Measurements from ENCODE around the gene MSH5.

DNA sequence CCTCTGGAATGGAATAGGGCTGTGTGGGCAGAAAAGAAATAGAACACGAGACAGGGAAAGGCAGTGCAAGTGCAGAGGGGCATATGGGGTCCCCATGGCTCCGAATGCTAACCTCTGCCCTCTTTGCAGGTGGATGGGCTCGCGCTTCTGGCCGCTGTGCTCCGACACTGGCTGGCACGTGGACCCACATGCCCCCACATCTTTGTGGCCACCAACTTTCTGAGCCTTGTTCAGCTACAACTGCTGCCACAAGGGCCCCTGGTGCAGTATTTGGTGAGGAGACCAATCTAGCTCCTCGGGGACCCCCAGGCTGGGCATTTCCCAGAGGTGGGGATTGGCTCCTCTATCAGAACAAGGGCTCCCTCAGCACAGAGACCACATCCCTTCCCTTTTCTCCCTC, 21.5 kb downstream of the MSH5 start:
- TF ChIP-seq, protein P1, sequence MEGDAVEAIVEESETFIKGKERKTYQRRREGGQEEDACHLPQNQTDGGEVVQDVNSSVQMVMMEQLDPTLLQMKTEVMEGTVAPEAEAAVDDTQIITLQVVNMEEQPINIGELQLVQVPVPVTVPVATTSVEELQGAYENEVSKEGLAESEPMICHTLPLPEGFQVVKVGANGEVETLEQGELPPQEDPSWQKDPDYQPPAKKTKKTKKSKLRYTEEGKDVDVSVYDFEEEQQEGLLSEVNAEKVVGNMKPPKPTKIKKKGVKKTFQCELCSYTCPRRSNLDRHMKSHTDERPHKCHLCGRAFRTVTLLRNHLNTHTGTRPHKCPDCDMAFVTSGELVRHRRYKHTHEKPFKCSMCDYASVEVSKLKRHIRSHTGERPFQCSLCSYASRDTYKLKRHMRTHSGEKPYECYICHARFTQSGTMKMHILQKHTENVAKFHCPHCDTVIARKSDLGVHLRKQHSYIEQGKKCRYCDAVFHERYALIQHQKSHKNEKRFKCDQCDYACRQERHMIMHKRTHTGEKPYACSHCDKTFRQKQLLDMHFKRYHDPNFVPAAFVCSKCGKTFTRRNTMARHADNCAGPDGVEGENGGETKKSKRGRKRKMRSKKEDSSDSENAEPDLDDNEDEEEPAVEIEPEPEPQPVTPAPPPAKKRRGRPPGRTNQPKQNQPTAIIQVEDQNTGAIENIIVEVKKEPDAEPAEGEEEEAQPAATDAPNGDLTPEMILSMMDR (IDR thresholded peaks at IDR 0.05; ENCODE audit: low read depth, low read length): no peak
- TF ChIP-seq EZH2phosphoT487 (IDR thresholded peaks at IDR 0.05; ENCODE audit: low read depth): no peak

Measured in OCI-LY3 (cell line).